HG02623 (cell line): Measurements from ENCODE around the gene SCN1B.

Source experiments
- ATAC-seq: cut with Tn5 transposase; IDR thresholded peaks from one replicate; pipeline ENCODE4 v1.9.1; 2021; ENCODE audit warnings: moderate library complexity; ENCODE audit not compliant: unreplicated experiment

The SCN1B gene

GRCh38 chr19:35070471-35070870 is 40.2 kb downstream of the SCN1B start:
- ATAC-seq, result no peak

DNA sequence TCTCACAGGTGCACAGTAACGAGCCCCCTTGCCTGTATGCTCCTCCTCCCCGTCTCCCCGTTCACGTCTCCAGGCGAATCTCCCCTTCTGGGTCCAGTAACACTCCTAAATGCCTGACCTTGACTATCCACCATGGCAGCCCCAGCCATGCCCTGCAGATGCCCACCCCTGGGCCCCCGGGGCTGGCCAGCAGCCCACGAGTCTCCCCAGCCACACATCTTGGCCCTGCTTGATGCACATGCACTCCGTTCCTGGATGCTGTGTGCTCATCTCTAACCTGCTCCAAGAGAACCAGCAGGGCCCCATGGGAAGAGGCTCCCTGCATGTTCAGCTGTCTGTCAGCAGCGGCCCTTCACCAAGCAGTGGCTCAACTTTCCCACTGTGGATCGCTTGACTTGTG is 43.2 kb downstream of the SCN1B start:
- no peak for ATAC-seq

- ATAC-seq, result no peak
These were observed 43.7 kb downstream of the SCN1B start for GRCh38 chr19:35073941-35074340.

- no peak for ATAC-seq
These were observed 44.3 kb downstream of the SCN1B start for GRCh38 chr19:35074426-35075201.

DNA sequence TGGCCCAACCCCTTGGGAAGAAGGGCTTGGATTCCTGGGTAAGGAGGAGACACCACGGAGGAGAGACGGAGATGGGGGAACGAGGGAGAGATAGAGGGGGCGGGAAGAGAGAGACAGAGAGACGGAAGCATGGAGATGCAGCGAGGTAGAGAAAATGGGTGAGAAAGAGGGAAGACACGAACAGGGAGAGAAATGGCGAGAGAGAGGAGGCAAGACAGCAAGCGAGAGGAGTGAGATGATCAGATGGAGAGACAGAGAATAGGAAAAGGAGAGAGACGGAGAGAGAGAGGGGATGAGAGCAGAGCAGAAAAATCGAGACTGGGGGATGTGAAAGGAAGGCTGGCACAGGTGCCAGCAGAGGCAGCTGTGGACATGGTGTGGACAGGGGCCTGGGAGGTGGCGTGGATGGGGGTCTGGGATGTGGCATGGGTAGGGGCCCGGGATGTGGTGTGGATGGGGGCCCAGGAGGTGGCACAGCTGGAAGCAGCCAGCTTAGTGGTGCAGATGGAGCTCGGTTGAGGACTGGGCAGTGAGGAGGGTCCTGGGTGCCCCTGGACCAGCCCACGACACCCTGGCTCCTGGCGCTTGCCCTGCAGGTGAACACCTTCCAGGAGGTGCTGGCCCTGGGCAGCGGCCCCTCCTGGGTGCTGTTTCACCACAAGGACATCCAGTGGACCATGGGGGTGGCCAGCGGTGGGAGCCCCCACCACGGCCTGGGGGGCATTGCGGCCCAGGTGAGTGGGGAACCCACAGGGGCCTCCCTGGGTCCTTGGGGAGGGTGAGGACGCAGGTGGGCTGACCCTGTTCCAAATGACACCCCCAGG is 45.1 kb downstream of the SCN1B start:
- ATAC-seq, result no peak

DNA sequence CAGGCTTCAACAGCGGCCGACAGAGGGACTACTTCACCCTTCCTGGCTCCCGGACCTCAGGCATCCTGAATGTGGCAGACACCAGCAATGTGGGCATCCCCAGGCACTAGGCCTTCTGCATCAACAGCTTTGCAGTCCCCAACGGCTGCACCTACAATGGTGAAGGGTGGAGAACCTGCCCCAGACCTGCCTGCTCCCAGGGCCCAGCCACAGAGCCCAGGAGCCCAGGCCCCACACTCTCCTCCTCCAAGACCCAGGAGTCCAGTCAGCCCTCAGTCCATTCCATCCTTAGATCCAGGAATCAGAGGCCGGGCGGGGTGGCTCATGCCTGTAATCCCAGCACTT is 45.7 kb downstream of the SCN1B start:
- ATAC-seq, result no peak

- no peak for ATAC-seq
These were observed 46.4 kb downstream of the SCN1B start for GRCh38 chr19:35076657-35077056.

- no peak for ATAC-seq
These were observed 47.3 kb downstream of the SCN1B start for GRCh38 chr19:35077411-35078223.

GRCh38 chr19:35079826-35080225 is 49.6 kb downstream of the SCN1B start:
- no peak for ATAC-seq

DNA sequence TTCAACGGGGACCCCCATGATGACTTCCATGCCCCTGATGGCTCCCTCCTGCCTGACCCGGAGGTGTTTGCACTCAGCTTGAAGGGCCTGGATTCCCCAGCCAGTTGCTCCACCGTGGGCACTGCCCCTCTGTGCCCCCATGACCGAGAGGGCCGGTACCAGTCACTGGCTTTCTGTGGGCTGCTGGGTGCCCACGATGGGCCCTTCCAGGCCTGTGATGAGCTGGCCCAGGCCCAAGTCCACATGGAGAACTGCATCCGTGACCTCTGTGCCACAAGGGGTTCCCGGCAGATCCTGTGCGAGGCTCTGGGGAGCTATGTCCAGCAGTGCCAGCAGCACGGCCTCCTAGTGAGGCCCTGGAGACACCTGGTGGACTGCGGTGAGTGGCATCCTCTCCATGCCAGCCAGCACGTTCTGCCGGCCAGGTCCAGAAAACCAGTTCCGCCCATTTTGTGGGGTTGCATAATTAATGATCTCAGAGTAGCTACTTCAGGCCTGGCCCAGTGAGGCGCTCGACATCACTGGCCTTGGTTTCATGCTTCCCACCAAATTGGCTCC is 50.4 kb downstream of the SCN1B start:
- ATAC-seq, result no peak

GRCh38 chr19:35081201-35081600 is 50.9 kb downstream of the SCN1B start:
- no peak for ATAC-seq

- no peak for ATAC-seq
These were observed 53.6 kb downstream of the SCN1B start for GRCh38 chr19:35083691-35084508.

- ATAC-seq, result no peak
These were observed 54.2 kb downstream of the SCN1B start for GRCh38 chr19:35084509-35084762.

DNA sequence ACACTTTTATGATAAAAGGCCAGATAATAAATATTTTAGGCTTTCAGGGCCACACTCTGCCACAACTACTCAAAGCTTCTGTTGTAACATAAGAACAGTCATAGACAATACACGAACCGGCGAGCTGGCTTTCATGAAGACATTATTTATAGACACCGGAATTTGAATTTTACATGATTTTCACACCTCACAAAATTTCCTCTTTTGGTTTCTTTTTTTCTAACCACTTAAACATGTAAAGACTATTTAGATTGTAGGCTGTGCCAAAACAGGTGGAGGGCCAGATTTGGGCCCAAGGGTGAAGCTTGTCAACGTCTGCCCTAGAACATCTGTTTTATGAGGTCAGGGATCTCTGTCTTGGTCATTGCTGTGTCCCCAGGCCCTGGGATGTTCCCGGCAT is 55.7 kb downstream of the SCN1B start:
- ATAC-seq, result no peak

DNA sequence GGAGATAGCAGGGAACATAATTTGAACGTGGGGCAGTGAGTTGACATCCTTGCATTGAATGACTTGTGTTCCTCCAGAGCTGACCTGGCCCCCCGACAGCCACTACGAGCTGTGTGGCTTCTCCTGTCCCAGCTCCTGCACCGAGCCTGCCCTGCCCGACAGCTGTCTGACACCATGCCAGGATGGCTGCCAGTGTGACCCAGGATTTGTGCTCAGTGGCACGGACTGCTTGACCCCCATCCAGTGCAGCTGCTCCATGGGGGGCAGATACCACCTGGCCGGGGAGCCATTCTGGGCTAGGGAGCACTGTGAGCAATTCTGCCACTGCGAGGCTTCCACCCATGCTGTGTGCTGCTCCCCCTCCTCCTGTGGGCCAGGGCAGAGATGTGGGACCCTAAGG is 56.2 kb downstream of the SCN1B start:
- ATAC-seq, result no peak

- ATAC-seq, result no peak
These were observed 57.1 kb downstream of the SCN1B start for GRCh38 chr19:35087393-35087792.

DNA sequence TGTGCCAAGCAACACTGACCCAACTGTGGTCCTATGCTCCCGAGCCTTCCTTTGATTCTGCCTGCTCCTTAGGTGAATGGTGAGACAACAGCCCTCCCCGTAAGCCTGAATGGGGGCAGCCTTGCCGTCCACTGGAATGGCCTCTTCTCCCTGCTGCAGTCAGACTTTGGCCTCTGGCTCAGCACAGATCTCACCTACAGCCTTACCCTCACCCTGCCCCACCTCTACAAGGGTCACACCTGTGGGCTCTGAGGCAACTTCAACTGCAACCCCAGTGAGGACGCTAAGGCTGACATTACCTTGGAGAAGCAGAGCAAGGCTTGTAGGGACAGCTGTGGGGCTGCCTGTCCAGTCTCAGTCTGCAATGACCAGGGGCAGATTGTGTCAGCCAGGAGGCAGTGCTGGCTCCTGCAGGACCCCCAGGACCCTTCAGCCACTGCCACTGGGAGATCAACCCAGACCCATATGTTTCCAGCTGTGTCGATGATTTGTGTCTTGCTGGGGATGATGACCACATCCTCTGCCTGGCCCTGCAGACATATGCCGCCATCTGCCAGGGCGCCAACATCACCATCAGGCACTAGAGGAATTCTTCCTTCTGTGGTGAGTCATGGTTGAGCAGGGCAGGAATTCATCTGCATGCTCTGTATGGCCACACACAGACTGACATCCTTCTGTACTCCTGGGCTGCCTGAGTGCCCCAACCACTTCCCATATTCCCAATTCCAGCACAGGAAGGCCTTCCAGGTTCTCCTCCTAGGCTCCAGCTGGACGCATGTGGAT is 58.1 kb downstream of the SCN1B start:
- no peak for ATAC-seq

DNA sequence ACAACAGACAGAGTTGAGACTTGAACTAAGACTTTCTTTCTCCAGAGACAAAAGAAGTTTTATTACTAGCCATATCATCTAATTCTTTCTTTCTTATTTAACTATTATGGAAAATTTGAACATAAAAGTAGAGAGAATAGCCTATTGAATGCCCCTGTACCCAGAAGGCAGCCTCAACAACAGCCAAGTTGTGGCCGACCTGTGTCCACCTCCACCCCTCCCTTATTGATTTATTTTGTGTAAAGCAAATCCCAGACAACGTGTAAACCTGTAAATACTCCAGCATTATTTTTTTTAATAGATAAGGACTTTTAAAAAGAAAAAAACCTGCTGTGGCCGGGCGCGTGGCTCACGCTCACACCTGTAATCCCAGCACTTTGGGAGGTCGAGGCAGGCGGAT is 59.3 kb downstream of the SCN1B start:
- no peak for ATAC-seq
